ENCODE data around the gene SNX8.

The SNX8 gene

GRCh38 chr7:2299131-2299829 lies 15.0 kb downstream of the SNX8 start:
- Histone ChIP-seq H3K27me3 (replicated peaks; ENCODE audit: control insufficient read depth, insufficient read depth, low read length) (no peaks in the 10 kb centered on the region), H3K4me3 (replicated peaks; ENCODE audit: low read depth, low read length) (peak overlapping the region; percentile 59), H3K36me3 (ENCODE audit: control insufficient read depth, insufficient read depth, low read length) (no peaks in the 10 kb centered on the region)
- no peak for TF ChIP-seq CTCF (IDR thresholded peaks at IDR 0.05; ENCODE audit: insufficient read depth, low read length, poor library complexity, severe bottlenecking)
- peak; percentile 76 for DNase-seq (ENCODE audit: extremely low read depth, insufficient read length)

GRCh38 chr7:2296832-2297231 lies 17.4 kb downstream of the SNX8 start:
- no peak for DNase-seq (ENCODE audit: extremely low read depth, insufficient read length)

GRCh38 chr7:2295936-2296620 lies 18.2 kb downstream of the SNX8 start:
- Histone ChIP-seq H3K27me3 (replicated peaks; ENCODE audit: control insufficient read depth, insufficient read depth, low read length) (no peaks in the 10 kb centered on the region), H3K36me3 (ENCODE audit: control insufficient read depth, insufficient read depth, low read length) (no peaks in the 10 kb centered on the region), H3K4me3 (replicated peaks; ENCODE audit: low read depth, low read length) (no peak overlapping the region)
- TF ChIP-seq CTCF (IDR thresholded peaks at IDR 0.05; ENCODE audit: insufficient read depth, low read length, poor library complexity, severe bottlenecking): no peak
- DNase-seq (ENCODE audit: extremely low read depth, insufficient read length): no peak

More at GRCh38 chr7:2296832-2297231, 17.4 kb downstream of the SNX8 start:
- H3K4me3 ChIP-seq (replicated peaks; ENCODE audit: low read depth, low read length): no peak overlapping the region
- TF ChIP-seq CTCF (IDR thresholded peaks at IDR 0.05; ENCODE audit: insufficient read depth, low read length, poor library complexity, severe bottlenecking): no peak
- H3K27me3 ChIP-seq (replicated peaks; ENCODE audit: control insufficient read depth, insufficient read depth, low read length): no peaks in the 10 kb centered on the region
- no peaks in the 10 kb centered on the region for H3K36me3 ChIP-seq (ENCODE audit: control insufficient read depth, insufficient read depth, low read length)

- TF ChIP-seq CTCF (IDR thresholded peaks at IDR 0.05; ENCODE audit: insufficient read depth, low read length, poor library complexity, severe bottlenecking): no peak
- H3K4me3 ChIP-seq (replicated peaks; ENCODE audit: low read depth, low read length): no peak overlapping the region
- no peaks in the 10 kb centered on the region for H3K36me3 ChIP-seq (ENCODE audit: control insufficient read depth, insufficient read depth, low read length)
- no peaks in the 10 kb centered on the region for H3K27me3 ChIP-seq (replicated peaks; ENCODE audit: control insufficient read depth, insufficient read depth, low read length)
- DNase-seq (ENCODE audit: extremely low read depth, insufficient read length): no peak
Observed at GRCh38 chr7:2290877-2291276, 23.4 kb downstream of the SNX8 start.

DNA sequence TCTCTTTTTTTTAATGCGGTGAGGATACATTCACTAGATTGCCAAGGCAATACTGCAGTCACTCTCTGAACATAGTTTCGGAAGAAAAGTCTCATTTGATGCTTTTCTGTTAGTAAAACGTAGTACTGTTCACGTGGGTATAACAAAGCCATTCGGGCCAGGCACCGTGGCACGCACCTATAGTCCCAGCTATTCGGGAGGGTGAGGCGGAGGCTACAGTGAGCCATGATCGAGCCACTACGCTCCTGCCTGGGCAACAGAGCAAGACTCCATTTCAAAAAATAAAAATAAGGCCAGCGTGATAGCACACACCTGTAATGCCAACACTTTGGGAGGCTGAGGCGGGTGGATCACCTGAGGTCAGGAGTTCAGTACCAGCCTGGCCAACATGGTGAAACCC lies 24.6 kb downstream of the SNX8 start:
- no peak for DNase-seq (ENCODE audit: extremely low read depth, insufficient read length)
- no peaks in the 10 kb centered on the region for H3K36me3 ChIP-seq (ENCODE audit: control insufficient read depth, insufficient read depth, low read length)
- H3K4me3 ChIP-seq (replicated peaks; ENCODE audit: low read depth, low read length): no peak overlapping the region
- no peak for TF ChIP-seq CTCF (IDR thresholded peaks at IDR 0.05; ENCODE audit: insufficient read depth, low read length, poor library complexity, severe bottlenecking)
- H3K27me3 ChIP-seq (replicated peaks; ENCODE audit: control insufficient read depth, insufficient read depth, low read length): no peaks in the 10 kb centered on the region

Data from GM06990 (cell line).